Activated T-cell treated with anti-CD3 and anti-CD28 coated beads for 48 hours (primary cell): ENCODE results near the gene TMEM204.

Source experiments
- DNase-seq: peaks from one replicate; pipeline ENCODE4 v3.0.0-alpha.2; 2020; ENCODE audit warnings: low read depth

The TMEM204 gene

DNA sequence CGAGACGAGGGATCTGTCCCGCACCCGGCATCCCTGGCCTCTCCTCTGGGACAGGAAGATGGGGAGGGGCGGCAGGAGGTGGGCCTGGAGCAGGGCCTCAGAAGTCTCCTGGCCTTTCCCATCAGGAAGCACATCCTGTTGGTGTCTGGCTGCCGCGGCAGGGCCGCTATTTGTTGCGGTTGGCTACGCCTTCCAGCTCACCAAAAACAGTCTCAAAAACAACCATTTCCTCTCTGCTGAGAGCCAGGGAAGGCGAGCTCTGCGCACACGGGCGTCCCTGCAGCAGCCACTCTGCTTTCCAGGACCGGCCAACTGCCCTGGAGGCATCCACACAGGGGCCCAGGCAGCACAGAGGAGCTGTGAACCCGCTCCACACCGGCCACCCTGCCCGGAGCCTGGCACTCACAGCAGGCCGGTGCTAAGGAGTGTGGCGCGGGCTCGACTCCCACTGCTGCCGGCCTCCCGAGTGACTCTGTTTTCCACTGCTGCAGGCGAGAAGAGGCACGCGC, at the start of gene TMEM204:
Gene TMEM204, plus strand, starts transcription at position 224 of the 509 bp plus-strand sequence. CDS start 610 bp downstream, outside the sequence.
- peak; percentile 24 for DNase-seq

DNA sequence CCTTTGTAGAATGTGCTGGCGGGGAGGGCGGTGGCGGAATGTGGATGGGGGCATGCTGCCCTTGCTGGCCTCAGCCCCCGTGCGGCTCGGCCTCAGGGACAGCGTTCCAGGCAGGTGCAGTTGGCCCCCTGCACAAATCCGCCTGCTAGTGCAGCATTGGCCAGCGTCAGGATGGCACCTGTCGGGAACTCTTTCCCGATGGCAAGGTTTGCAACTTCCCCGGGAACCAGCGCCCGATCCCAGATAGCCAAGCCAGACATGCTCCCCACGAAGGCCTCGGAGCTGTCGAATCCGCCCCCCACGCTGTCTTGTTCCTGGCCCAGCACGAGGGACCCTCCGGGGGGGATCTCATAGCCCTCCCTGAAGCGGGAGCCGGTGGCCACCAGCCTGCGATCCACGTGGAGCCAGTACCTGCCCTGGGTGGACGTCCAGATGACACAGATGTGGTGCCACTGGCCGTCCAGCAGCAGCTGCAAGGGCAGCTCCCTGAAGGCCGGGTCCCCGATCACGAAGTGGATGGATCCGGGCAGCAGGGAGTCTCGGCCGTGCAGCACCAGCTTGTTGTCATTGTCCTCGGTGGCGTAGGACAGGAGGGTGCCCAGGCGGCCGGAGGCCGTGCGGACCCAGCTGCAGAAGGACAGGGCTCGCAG, 47.5 kb upstream of the TMEM204 start:
- no peak for DNase-seq

DNA sequence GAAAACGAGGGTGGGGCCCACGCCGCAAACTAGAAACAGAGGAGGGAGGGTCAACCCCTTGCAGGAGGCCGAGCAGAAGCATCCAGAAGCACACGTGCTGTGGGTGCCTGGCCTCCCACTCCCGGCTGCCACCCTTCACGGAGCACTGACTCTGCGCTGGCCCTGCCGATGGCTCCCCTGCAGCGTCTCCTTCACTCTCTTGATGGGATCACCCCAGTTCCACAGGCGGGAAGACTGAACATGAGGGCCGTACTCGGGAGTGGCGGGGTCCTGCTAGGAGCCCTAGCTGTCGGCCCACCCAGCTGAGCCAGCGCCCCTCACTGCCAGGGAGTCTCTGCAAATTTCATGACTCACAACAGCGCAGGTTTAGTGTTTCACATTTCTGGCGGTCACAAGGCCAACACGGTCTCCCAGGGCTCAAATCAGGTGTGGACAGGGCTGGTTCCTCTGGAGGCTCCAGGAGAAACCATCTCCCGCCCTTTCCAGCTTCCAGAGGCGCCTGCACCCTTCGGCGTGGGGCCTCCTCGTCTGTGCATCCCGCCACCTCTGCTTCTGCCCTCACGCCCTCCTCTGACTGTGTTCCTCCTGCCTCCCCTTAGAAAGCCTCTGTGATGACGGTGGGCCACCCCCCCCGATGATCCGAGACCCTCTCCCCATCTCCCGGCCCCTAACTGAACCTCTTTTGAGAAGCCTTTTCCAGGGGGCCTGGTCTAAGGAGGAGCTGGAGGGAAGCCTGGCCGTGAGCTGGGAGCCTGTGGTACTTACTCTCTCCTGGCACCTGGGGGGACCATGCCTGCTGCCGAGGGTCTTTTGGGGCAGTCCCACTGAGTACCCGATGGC, 46.7 kb upstream of the TMEM204 start:
- no peak for DNase-seq

DNA sequence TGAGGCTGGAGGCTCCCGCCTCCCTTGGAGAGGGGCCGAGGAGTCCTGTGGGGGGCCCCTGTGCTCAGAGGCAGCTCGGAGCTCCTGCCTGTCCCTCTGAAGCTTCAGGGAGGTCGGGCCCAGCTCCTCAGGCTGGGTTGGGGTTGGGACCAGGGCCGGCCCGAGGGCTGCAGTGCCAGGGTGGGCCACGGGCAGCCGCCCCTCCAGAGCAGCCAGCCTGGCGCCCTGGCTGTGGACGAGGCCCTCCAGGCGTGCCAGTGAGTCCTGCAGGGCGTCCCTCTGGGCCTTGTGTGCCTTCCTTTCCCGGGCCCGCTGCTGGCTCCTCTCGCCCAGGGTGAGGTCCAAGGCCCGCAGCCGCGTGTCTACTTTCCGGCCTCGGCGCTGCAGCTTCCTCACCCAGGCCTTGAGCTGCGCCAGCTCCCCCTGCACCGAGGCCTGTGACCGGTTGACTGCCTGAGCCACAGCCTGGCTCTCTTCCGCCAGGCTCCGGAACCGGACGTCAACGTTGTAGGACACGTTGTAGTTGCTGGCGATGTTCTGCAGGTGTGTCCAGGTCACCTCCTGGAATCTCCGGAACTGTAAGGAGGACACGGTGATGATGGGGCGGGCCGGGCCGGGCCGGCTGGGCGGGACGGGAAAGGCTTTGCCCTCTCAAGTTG, 45.9 kb upstream of the TMEM204 start:
- DNase-seq, result no peak

DNA sequence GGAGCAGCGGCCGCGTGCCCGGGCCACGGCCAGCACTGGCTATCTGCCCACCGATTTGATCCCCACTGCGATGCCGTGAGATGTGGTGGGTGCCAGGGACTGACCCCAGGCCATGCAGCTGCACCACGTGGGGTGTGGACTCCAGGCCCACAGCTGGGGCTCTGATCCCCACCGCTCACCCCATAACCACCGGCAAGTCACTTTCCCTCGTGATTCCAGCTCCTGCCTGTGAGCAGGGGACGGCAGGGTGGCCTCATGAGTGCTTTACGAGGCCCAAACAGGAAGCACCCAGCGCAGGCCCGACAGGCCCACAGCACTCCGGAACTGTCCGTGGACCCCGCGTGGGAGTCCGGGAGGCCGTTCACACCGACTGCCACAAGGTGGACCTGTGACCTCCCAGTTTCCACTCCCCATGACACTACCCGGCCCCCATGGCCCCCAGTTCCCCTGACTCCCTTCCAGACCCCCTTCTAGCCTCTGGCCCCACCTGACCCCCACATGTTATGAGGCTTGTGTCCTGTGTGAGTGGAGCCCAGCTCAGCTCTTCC, 45.3 kb upstream of the TMEM204 start:
- no peak for DNase-seq

DNA sequence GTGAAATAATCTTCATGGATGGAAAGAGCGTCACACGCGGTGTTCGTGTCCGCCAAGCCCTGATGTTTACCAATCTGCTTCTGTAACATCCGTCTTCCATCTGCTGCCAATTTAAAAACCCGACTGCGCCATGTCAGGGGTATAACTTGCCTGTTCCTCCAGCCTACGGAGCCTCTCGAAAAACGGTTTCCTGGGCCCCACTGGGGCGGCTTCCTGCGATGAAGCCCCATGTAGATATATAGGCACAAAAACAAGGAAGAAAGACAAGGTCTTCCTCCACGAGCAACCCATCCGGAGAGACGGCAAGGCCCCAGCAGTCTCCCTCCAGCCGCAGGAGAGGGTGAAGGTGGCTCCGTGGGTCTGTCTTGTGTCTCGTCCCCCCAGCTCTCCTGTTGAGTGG, 44.8 kb upstream of the TMEM204 start, which contains the start of gene PTX4:
Gene PTX4, minus strand, starts transcription at position 326 of the 400 bp plus-strand sequence. Its CDS starts 35 bp downstream, at position 291.
- DNase-seq, result no peak

DNA sequence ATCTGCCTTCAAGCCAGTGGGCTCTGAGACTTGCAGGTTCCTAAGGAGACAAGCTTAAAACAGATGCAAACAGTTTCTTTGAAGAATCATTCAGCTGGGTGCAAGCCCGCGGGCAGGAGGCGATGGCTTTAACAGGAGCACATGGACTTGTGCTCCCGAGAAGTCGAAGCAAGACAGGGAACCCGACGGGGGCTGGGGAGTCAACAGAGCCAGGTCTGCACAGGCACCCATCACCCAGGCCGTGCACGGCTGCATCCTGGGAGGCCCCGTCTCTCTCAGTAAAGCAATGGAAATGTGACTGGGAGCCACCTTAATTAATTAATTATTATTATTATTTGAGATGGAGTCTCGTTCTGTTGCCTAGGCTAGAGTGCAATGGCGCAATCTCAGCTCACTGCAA, 44.4 kb upstream of the TMEM204 start:
- DNase-seq, result no peak

DNA sequence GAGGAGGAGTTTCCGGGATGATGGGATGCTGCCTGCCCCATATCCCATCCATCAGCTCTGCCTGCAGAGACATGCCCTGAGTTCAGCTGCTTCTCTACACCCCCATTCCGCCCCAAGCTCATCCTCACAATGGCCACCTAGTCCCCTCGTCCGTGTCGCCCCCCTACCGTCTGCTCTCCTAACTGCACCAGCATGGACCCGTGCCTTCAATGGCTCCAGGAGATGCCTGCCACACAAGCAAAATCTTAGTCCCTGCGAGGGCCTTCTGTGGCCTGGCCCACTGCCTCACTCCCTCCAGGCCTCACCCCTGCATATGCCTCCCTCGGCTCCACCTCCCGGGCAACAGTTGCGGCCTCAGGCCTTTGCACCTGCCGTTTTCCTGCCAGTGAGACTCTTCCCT, 42.1 kb upstream of the TMEM204 start:
- DNase-seq, result no peak

DNA sequence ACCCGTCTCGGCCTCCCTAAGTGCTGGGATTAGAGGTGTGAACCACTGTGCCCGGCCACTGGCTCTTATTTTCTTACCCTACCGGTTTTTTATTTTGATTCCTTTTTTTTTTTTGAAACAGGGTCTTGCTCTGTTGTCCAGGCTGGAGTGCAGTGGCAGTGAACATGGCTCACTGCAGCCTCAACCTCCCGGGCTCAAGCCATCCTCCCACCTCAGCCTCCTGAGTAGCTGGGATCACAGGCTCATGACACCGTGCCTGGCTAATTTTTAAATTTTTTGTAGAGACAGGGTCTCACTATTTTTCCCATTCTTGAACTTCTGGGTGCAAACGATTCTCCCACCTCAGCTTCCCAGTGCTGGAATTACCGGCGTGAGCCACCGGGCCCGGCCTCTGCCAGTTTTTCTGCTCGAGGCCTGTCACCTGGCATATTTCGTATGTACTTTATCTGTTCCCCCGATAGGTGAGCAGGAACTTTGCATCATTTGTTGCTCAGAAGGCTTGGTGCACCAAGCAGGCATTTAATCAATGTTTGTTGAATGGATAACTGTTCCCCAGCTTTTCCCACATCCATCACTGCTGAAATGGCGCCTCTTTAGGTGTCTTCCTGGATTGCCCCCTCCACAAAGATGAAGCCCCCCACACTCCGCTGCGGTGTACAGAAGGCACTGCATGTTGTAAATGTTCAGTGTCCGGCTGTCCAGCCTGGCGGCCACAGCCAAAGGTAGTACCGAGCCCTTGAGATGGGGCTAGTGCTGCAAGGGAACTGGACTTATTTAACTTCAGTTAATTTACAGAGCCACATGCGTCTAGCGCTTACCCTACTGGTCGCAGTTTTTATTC, 41.2 kb upstream of the TMEM204 start:
- DNase-seq, result peak; percentile 5

DNA sequence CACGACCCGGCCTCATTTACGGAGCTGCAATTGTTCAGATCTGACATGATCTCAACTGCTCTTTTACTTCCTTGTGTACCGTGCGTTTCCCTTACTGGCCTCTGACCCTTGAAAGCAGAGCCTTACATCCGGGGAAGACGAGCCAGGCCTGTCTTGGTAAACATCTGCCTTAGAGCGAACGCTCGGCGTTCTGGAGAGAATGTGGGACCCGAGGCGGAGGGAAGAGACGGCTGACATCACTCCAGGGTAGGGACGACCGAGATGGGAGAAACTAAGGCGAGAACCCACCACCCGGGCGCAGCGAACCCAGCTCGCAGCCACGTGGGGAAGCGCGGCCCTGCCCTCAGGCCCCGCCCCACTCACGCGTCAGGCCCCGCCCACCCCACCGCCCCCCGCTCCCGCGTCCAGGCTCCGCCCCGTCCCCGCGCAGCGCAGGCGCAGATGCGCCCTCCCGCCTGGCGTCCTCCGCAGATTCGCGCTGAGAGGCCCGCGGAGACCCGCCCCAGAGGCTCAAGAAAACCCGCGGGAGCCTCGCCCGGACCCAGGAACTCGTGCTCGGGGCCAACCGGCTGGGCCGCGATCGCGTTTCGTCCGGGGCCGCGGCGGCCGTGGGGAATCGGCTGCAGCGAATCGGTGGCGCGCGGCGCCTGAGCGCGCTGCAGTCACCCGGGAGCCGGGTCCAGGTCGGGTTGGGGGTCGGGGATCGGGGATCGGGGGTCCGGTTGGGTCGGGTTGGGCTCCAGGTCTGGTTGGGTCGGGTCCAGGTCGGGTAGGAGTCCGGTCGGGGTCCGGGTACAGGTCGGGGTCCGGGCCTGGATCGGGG, 40.3 kb upstream of the TMEM204 start, which contains the start of gene TELO2:
Gene TELO2, plus strand, starts transcription at position 438 of the 823 bp plus-strand sequence. CDS start 922 bp downstream, outside the sequence.
- peak; percentile 84 for DNase-seq

DNA sequence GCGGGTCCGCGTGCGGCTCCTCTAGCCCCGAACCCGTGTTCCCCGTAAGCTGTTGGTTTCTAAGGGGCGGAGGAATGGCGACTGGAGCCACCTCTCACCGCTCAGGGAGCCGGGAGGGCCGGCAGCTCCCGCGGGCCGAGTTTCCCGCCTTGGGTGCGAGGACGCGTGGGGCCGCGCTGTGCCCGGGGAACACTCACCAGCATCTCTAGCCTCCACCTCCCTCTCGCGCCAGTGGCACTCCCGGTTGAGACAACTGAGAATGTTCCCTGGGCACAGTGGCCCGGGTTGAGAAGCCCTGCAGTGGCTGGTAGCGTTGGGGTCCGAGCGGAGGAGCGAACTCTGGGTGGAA, 39.7 kb upstream of the TMEM204 start:
- no peak for DNase-seq

DNA sequence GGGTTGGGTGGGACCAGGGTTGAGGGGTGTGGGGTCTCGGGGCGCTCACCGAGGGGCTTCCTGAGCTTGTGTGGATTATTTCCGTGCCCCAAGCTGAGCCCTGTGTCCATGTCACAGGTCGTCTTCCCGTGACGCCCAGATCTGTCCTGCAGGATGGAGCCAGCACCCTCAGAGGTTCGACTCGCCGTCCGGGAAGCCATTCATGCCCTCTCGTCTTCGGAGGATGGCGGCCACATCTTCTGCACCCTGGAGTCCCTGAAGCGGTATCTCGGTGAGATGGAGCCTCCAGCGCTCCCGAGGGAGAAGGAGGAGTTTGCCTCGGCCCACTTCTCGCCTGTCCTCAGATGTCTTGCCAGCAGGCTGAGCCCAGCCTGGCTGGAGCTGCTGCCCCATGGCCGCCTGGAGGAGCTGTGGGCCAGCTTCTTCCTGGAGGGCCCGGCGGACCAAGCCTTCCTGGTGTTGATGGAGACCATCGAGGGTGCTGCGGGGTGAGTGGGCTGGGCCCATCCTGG, 39.3 kb upstream of the TMEM204 start:
- no peak for DNase-seq

DNA sequence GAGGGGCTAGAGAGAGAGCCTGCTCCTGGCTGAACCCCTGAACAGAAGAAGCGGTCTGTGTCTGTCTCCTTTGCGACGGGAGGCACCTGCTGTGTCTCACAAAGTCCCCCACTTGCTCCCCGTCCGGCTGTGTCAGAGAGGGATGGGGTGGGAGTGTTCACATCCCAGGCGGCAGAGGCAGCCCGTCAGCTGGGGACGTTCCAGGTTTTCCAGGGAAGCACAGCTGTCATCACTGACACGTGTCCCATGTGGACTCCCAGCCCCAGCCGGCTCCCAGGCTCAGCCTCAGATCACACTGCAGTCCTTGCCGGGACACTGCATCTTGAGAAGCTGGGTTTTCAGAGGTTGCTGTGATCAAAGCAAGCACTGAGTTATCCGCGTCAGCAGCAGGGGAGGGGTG, 38.8 kb upstream of the TMEM204 start:
- no peak for DNase-seq

DNA sequence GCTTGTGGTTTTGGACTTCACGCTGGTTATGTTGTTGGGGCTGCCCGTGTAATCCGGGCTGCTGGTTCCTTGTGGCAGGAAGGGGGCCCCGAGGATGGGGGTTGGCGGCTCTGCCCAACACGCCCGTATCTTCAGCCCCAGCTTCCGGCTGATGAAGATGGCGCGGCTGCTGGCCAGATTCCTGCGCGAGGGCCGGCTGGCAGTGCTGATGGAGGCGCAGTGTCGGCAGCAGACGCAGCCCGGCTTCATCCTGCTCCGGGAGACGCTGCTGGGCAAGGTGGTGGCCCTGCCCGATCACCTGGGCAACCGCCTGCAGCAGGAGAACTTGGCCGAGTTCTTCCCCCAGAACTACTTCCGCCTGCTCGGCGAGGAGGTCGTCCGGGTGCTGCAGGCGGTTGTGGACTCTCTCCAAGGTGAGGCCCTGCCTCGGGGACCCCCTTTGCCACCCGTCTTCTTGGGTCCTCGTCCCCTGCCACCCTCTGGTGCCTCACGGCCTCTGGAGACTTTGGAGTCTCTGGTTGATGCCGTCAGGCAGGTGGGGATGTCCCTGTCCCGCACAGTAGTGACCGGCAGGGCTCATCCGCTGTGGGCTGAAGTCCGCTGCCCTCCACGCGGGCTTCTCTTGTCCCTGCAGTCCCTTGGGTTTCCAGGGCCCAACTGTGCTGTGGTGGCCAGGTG, 38.1 kb upstream of the TMEM204 start:
- DNase-seq, result no peak

DNA sequence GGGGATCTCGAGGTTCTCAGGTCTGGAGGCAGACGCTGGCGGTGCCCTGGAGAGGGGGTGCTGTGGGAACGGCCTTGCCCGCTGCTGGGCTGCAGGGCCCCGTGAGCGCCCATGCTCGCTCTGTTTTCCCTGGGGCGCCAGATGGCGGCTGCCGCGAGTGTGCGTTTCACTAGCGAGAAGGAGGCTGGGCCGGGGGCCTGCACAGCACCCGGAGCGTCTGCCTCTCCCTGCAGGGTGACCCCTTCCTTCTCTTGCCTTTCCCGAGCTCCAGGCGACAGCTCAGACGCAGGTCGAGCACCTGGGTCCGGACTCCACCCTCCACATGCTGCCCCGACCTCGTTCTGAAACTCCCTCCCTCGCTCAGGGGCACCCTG, 37.6 kb upstream of the TMEM204 start:
- DNase-seq, result no peak

DNA sequence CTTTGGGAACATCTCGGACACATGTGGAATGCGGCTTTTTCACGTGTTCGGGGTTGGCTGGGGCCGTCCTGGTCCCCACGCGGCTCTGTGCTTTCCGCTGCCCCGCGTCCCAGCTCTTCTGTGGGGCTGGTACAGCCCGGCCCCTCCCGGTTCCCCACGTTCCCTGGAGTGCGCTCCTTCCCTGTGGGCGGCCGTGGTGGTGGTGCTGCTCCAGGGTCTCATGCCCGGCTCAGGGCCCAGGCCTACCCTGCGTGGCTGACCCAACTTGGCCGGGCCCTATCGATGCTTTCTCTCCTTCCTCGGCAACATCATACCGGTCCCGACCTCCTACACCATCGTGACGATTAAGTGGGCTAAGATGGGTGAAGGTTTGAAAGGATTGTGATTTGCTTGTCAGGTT, 37.0 kb upstream of the TMEM204 start:
- DNase-seq, result no peak

DNA sequence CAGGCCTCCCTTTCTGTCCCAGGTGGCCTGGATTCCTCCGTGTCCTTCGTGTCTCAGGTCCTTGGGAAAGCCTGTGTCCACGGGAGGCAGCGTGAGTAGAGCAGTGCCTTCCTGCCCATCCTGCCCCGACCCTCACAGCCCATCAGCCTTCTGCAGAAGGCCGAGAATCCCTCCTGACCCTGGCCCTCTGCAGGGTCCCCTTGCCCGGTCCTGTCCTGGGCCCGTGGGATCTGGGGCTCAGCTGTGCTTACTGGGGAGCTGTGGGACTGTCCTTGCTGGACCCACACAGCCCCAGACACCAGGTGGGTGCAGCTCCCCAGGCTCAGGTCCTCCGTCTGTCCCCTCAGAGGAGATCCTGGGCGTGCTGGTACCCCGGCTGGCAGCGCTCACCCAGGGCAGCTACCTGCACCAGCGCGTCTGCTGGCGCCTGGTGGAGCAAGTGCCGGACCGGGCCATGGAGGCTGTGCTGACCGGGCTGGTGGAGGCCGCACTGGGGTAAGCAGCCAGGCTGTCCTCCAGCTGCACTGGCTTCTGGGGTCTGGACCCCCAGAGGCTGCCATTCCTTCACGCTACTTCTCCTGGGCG, 36.4 kb upstream of the TMEM204 start:
- DNase-seq, result no peak

DNA sequence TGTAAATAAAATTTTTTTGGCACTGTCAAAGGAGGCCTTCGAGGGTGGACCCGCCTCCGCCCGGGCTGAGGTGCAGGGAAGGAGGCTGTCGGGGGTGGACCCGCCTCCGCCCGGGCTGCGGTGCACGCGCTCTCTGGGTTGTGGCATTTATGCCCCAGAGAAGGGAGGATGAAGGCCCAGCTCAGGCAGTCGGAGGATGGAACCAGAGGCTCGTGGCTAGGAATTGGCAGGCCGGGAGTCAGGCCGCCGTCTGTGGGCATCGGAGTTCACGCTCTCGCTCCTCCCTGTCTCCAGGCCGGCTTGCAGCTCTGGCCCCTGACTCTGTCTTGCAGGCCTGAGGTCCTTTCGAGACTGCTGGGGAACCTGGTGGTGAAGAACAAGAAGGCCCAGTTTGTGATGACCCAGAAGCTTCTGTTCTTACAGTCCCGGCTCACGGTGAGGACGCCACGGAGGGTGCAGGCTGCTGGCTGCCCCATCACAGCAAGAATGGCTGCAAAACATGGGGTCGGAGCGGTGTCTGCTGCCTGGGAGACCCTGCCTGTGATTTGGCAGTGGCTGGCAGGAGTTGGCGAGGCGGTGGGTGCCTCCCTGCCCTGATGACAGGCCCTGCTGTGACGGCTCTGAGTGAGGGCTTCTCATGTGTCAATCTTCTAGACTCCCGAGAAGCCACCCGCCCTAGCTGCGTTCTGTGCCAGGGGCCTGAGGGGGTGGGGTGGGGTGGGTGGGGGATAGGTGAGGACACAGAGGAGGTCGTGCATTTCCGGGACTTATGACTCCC, 34.4 kb upstream of the TMEM204 start:
- no peak for DNase-seq
